RWPE2 (cell line): ENCODE results near the gene ITPKB.
A peak's percentile ranks its signal among the peaks of the same experiment; 100 is the strongest.

Experiments used
- ATAC-seq: fragments of 200-7000 bp; cut with Tn5 transposase; 3 replicates; pipeline ENCODE4 v1.9.1; 2021; ENCODE audit warnings: low read depth
- DNase-seq: peaks from one replicate; pipeline ENCODE4 v3.0.0-alpha.2; 2020; ENCODE audit warnings: low spot score
- H3K27ac ChIP-seq: fragments of 450-650 bp; 2 replicates; pipeline ENCODE4 v1.5.1; 2017; ENCODE audit warnings: mild to moderate bottlenecking; ENCODE audit not compliant: poor library complexity, severe bottlenecking
- H3K27me3 ChIP-seq: fragments of 250-450 bp; sonication (Bioruptor Pico); 2 replicates; pipeline ENCODE4 v1.5.1; 2021; ENCODE audit warnings: mild to moderate bottlenecking, moderate library complexity; ENCODE audit not compliant: insufficient read depth, poor library complexity, severe bottlenecking
- H3K36me3 ChIP-seq: fragments of 250-450 bp; sonication (Bioruptor Pico); 2 replicates; pipeline ENCODE4 v1.5.1; 2020; ENCODE audit warnings: low read depth, mild to moderate bottlenecking, moderate library complexity
- H3K4me1 ChIP-seq: fragments of 250-450 bp; sonication (Bioruptor Pico); 2 replicates; pipeline ENCODE4 v1.5.1; 2021; ENCODE audit warnings: mild to moderate bottlenecking, moderate library complexity; ENCODE audit not compliant: insufficient read depth, poor library complexity, severe bottlenecking
- H3K4me3 ChIP-seq: fragments of 250-450 bp; sonication (Bioruptor Pico); 2 replicates; pipeline ENCODE4 v1.5.1; 2021; ENCODE audit warnings: mild to moderate bottlenecking, moderate library complexity; ENCODE audit not compliant: severe bottlenecking
- H3K9me3 ChIP-seq: fragments of 250-450 bp; sonication (Bioruptor Pico); 2 replicates; pipeline ENCODE4 v1.5.1; 2021; ENCODE audit warnings: mild to moderate bottlenecking, moderate library complexity; ENCODE audit not compliant: severe bottlenecking
- TF ChIP-seq, protein P1 (sequence below): fragments of 450-650 bp; IDR thresholded peaks from one replicate; pipeline ENCODE4 v1.5.1; 2017; ENCODE audit warnings: mild to moderate bottlenecking, moderate library complexity; ENCODE audit not compliant: poor library complexity, severe bottlenecking

The ITPKB gene

DNA sequence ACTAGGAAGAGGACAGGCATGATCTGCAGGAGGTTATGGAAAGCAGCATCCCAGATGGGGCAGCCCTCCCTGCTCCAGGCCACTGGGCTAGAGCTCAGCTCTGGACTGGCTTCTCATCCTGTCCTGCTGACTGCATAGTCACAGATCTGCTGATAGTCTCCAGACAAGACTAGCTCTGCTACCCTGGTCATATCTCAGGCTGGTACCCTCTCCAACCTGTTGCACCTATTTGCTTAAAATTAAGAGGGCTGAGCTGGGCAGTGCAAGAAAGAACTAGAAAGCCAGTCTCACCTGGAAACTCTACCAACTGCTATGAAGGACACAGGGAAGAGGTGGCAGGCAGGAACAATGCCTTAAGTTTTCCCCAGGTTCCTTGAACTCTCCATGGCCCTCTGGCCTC is 40.4 kb downstream of the ITPKB start:
- H3K36me3 ChIP-seq: no peaks in the 10 kb centered on the region
- no peak for ATAC-seq
- TF ChIP-seq, protein P1, sequence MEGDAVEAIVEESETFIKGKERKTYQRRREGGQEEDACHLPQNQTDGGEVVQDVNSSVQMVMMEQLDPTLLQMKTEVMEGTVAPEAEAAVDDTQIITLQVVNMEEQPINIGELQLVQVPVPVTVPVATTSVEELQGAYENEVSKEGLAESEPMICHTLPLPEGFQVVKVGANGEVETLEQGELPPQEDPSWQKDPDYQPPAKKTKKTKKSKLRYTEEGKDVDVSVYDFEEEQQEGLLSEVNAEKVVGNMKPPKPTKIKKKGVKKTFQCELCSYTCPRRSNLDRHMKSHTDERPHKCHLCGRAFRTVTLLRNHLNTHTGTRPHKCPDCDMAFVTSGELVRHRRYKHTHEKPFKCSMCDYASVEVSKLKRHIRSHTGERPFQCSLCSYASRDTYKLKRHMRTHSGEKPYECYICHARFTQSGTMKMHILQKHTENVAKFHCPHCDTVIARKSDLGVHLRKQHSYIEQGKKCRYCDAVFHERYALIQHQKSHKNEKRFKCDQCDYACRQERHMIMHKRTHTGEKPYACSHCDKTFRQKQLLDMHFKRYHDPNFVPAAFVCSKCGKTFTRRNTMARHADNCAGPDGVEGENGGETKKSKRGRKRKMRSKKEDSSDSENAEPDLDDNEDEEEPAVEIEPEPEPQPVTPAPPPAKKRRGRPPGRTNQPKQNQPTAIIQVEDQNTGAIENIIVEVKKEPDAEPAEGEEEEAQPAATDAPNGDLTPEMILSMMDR: no peak

DNA sequence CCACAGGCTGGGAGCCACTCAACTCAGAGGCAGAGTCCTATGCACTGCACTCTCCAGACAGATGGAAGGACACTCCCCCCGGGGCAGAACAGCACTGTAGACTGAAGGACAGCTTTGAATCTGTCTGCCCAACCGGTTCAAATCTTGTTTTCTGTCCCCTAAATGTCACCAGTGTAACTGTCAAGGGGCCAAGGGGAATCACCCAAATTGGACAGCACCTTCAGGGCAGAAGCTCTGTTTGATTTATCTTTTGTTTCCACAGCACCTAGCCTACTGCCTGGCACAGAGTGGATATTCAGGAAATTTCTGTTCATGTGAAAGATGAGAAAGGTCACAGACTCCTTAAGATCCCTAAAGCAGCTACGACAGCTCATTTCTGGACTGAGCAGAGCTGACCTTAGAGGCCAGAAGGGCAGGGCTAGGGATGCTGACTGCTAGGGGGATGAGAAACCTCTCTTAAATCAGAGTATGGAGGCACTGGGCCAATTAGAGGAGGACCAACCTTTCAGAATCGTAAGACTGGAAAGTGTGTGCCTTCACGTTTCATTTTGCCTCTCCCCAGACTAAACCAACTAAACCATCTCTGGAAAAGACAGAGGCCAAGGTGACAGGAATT is 41.0 kb downstream of the ITPKB start:
- no peak for ATAC-seq
- H3K9me3 ChIP-seq: no peaks in the 10 kb centered on the region
- no peaks in the 10 kb centered on the region for H3K27me3 ChIP-seq
- peaks cover 7% of the 10 kb centered on the region for H3K4me1 ChIP-seq
- TF ChIP-seq, protein P1: no peak
- peak overlapping the region; percentile 54 for H3K27ac ChIP-seq
- DNase-seq: no peak
- H3K36me3 ChIP-seq: no peaks in the 10 kb centered on the region
- no peak overlapping the region for H3K4me3 ChIP-seq

More for the DNA sequence above, 40.4 kb downstream of the ITPKB start:
- no peak for DNase-seq
- H3K4me3 ChIP-seq: no peak overlapping the region
- H3K27ac ChIP-seq: no peak overlapping the region
- H3K9me3 ChIP-seq: no peaks in the 10 kb centered on the region
- peaks cover 7% of the 10 kb centered on the region for H3K4me1 ChIP-seq
- no peaks in the 10 kb centered on the region for H3K27me3 ChIP-seq

DNA sequence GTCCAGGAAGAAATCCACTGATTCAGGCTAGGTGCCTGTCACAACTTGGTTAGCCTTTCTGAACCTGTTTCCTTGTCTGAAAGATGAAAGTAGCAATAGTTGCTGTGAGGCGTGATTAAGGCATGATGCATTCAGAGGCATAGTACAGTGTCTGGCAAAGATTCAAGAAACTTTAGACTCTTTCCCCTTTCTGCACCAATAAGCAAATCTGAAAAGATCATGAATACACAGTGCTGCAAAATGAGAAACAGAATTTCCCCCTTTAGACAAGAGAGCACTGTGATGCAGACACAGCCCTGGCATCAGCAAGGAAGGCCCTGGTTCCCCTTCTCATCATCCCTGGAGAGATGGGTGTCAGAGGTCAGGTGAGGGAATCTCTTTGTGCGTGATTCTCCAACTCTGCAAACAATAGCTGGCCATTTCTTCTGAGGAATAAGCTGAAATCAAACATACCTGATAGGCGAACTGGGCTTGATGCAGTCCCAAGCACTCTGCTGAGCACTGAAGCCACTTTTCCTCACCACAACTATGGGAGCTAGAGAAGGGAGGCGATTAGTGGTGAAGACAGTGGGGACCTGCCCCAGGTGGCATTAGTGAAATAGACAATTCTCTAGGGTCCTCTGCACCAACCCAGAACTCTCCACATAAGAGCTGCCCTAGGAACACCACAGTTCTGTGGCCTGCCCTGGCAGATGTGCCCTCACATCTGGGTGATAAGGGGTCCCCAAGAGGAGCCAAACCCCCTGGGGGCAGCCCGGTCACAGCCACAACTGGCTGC is 41.7 kb downstream of the ITPKB start:
- TF ChIP-seq, protein P1: no peak

DNA sequence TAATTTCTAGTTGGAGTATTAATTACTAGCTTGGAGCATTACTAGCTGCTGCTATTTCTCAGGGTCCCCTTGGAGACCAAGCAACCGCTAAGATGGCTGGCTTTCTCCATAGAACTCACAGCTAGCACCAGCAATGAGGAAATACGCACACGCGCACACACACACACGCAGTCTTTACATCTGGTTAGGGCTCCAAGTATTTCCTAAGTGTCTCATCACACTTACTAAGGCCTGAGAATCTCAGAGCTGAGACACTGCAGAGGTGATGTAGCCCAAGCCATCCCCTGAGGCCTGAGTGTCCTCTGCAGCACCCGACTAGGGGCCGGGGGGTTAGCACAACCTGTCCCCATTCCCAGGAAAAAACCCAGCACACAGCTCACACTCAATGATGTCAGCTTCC is 42.5 kb downstream of the ITPKB start:
- ATAC-seq: no peak; the same call in 2 of the 3 replicates
- no peaks in the 10 kb centered on the region for H3K9me3 ChIP-seq
- no peak overlapping the region for H3K4me3 ChIP-seq
- peak overlapping the region; percentile 54 for H3K27ac ChIP-seq
- H3K27me3 ChIP-seq: no peaks in the 10 kb centered on the region
- peaks cover 7% of the 10 kb centered on the region for H3K4me1 ChIP-seq
- no peaks in the 10 kb centered on the region for H3K36me3 ChIP-seq
- TF ChIP-seq, protein P1: no peak
- no peak for DNase-seq

More for the DNA sequence above, 41.7 kb downstream of the ITPKB start:
- no peaks in the 10 kb centered on the region for H3K36me3 ChIP-seq
- ATAC-seq (peak; percentile 86), DNase-seq (no peak)
- no peak overlapping the region for H3K4me3 ChIP-seq
- peaks cover 7% of the 10 kb centered on the region for H3K4me1 ChIP-seq
- no peaks in the 10 kb centered on the region for H3K27me3 ChIP-seq
- H3K9me3 ChIP-seq: no peaks in the 10 kb centered on the region
- peak overlapping the region; percentile 54 for H3K27ac ChIP-seq

DNA sequence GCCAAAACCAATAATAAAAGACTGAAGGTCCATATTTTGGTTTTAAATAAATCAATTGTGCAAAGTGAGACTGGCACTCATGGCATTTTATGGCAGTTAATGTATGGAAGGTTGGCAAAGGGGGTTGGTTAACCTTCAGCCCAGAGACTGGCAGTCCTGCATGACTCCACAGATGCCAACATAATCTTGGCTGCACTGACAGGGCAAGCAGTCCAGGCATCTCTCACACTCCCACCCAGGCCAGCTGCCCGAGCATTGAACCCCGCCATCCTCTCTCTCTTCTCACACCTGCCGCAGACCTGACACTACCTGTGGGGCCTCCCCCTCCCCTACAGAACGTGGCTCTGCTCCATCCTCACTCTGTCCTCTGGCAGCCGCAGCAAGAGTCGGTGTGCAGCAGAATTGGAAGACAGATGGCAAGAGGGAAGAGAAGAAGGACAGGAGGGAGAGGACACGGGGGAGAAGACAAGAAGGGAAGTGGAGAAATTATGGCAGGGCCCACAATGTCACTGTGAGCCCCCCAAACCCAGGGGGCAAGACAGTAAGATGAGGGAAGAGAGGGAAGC is 43.7 kb downstream of the ITPKB start:
- ATAC-seq (no peak), DNase-seq (no peak)
- Histone ChIP-seq H3K4me1 (peaks cover 9% of the 10 kb centered on the region), H3K27ac (no peak overlapping the region), H3K27me3 (no peaks in the 10 kb centered on the region), H3K4me3 (no peak overlapping the region), H3K9me3 (no peaks in the 10 kb centered on the region), H3K36me3 (no peaks in the 10 kb centered on the region)
- TF ChIP-seq, protein P1: no peak
